Osteocyte (in vitro differentiated cells): ENCODE results near the gene DISC1. TPM values are rescaled to one million over a fixed set of nuclear protein-coding genes. Genes with fewer than 3 reads are reported as not detected.
"Not testable (repeated sequence)": the region's sequence is repeated elsewhere in the genome, so short reads cannot be mapped to it uniquely, and the experiment has no call there.

Experiments
- DNase-seq: peaks from one replicate; pipeline ENCODE4 v3.0.0; 2021; ENCODE audit warnings: mixed read lengths; ENCODE audit not compliant: unreplicated experiment; ENCODE audit errors: extremely low spot score
- H3K27ac Mint-ChIP-seq: one replicate; pipeline ENCODE4 v1.8.0; 2021; ENCODE audit warnings: mild to moderate bottlenecking, mixed read lengths; ENCODE audit not compliant: unreplicated experiment
- H3K27me3 Mint-ChIP-seq: one replicate; pipeline ENCODE4 v1.8.0; 2021; ENCODE audit warnings: mixed read lengths; ENCODE audit not compliant: unreplicated experiment
- H3K36me3 Mint-ChIP-seq: one replicate; pipeline ENCODE4 v1.8.0; 2021; ENCODE audit warnings: mixed read lengths; ENCODE audit not compliant: unreplicated experiment
- H3K4me1 Mint-ChIP-seq: one replicate; pipeline ENCODE4 v1.8.0; 2021; ENCODE audit warnings: mixed read lengths; ENCODE audit not compliant: unreplicated experiment
- H3K4me3 Mint-ChIP-seq: one replicate; pipeline ENCODE4 v1.8.0; 2021; ENCODE audit warnings: mild to moderate bottlenecking, moderate library complexity, mixed read lengths; ENCODE audit not compliant: unreplicated experiment
- H3K9me3 Mint-ChIP-seq: one replicate; pipeline ENCODE4 v1.8.0; 2021; ENCODE audit warnings: mixed read lengths; ENCODE audit not compliant: unreplicated experiment
- CTCF ChIP-seq: fragments of 200-600 bp; sonication (generic); IDR thresholded peaks from 2 replicates; pipeline ENCODE4 v1.5.0; 2021; ENCODE audit warnings: antibody characterized with exemption, mild to moderate bottlenecking, moderate library complexity
- total RNA-seq: library from RNA; stranded (reverse); gene quantifications from 2 replicates; pipeline ENCODE4 v1.2.1, GENCODE V29; 2021

The DISC1 gene
- total RNA-seq, 1 donor from 2014 or later: 15.6 TPM

- Mint-ChIP-seq H3K27me3 (no peaks in the 10 kb centered on the region), H3K27ac (no peak overlapping the region)
- DNase-seq: no peak
Observed at GRCh38 chr1:231724876-231725647, 98.5 kb downstream of the DISC1 start.

GRCh38 chr1:231727171-231727570 is 100.6 kb downstream of the DISC1 start:
- DNase-seq: no peak
- peaks cover 37% of the 10 kb centered on the region for H3K4me1 Mint-ChIP-seq
- H3K9me3 Mint-ChIP-seq: no peaks in the 10 kb centered on the region
- TF ChIP-seq CTCF: no peak
- no peak overlapping the region for H3K4me3 Mint-ChIP-seq
- H3K27me3 Mint-ChIP-seq: no peaks in the 10 kb centered on the region
- peaks cover 4% of the 10 kb centered on the region for H3K36me3 Mint-ChIP-seq
- H3K27ac Mint-ChIP-seq: peak overlapping the region; percentile 28

More at GRCh38 chr1:231724876-231725647, 98.5 kb downstream of the DISC1 start:
- H3K9me3 Mint-ChIP-seq: no peaks in the 10 kb centered on the region
- peaks cover 31% of the 10 kb centered on the region for H3K4me1 Mint-ChIP-seq
- no peak overlapping the region for H3K4me3 Mint-ChIP-seq
- peak; percentile 54 for TF ChIP-seq CTCF
- H3K36me3 Mint-ChIP-seq: peaks cover 6% of the 10 kb centered on the region

GRCh38 chr1:231728987-231729386 is 102.4 kb downstream of the DISC1 start:
- not testable (repeated sequence) for H3K27me3 Mint-ChIP-seq, H3K9me3 Mint-ChIP-seq, H3K4me3 Mint-ChIP-seq, DNase-seq, H3K36me3 Mint-ChIP-seq
- Mint-ChIP-seq H3K4me1 (peaks cover 37% of the 10 kb centered on the region), H3K27ac (peak overlapping the region; percentile 45)

- H3K36me3 Mint-ChIP-seq: no peaks in the 10 kb centered on the region
- peak overlapping the region; percentile 45 for H3K27ac Mint-ChIP-seq
- DNase-seq: no peak
- no peak overlapping the region for H3K4me3 Mint-ChIP-seq
- H3K27me3 Mint-ChIP-seq: no peaks in the 10 kb centered on the region
- peaks cover 37% of the 10 kb centered on the region for H3K4me1 Mint-ChIP-seq
- H3K9me3 Mint-ChIP-seq: no peaks in the 10 kb centered on the region
- no peak for TF ChIP-seq CTCF
Observed at GRCh38 chr1:231729544-231729943, 103.0 kb downstream of the DISC1 start.

- Mint-ChIP-seq H3K27ac (no peak overlapping the region), H3K4me1 (peaks cover 29% of the 10 kb centered on the region), H3K36me3 (no peaks in the 10 kb centered on the region), H3K27me3 (no peaks in the 10 kb centered on the region), H3K9me3 (no peaks in the 10 kb centered on the region), H3K4me3 (no peak overlapping the region)
- no peak for DNase-seq
- no peak for TF ChIP-seq CTCF
Observed at GRCh38 chr1:231731268-231731667, 104.7 kb downstream of the DISC1 start.
